Umbilical cord (tissue), 2 donors: Measurements from ENCODE around the gene NFE2L2. TPM values are rescaled to one million over a fixed set of nuclear protein-coding genes. Genes with fewer than 3 reads are reported as not detected.
"Not testable (repeated sequence)": the region's sequence is repeated elsewhere in the genome, so short reads cannot be mapped to it uniquely, and the experiment has no call there.

Experiments used
- DNase-seq: peaks from one replicate; pipeline ENCODE4 v3.0.0-alpha.2; 2015; ENCODE audit warnings: low spot score
- total RNA-seq: library from RNA; depleted of rRNA; stranded (reverse); fragments of >200 nt; gene quantifications from one replicate; pipeline ENCODE4 v1.2.3, GENCODE V29; 2014; ENCODE audit warnings: low replicate concordance; ENCODE audit not compliant: insufficient read depth

Gene NFE2L2
- total RNA-seq: 57.8 TPM

DNA sequence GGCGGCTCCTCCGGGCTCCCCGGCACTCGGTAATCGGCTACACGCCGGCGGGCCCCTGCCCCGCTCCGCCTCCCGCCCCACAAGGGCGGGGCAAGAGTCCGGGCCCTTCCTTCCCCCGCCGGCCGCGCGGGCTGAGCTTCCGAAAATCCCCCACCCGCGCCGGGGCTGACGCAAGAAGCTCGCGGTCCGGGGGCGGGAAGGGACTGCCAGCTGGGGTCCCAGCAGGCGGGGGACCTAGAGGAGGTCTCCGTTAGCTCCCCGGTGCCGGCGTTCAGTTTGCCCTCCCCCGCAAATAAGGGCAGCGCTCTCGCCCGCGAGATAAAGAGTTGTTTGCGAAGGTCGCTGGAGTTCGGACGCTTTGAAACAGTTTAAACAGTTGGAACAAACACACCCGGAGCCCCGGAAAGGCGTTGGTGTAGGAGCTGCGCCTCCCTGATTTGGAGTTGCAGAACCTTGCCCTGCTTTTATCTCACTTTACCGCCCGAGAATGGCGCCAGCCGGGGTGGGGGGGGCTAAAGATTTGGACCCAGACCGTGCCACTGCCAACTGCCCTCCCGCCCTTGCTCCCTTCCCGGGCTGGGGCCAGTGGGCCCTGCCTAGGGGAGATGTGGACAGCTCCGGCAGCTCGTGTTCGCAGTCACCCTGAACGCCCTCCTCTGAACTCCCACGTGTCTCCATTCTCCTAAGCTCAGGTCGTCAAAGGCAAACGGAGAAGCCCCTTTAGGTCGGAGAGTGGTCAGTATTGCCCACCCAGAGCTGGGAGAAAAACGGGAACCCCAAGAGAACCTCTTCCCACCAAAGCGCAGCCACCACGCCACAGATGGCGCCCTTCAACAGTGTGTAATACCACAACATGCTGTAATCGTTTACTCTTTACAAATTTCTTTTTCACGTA lies at the start of gene NFE2L2:
Gene NFE2L2, minus strand, starts transcription at position 35 of the 895 bp plus-strand sequence. CDS start 151 bp downstream, outside the sequence.
- peak; percentile 95 for DNase-seq

DNA sequence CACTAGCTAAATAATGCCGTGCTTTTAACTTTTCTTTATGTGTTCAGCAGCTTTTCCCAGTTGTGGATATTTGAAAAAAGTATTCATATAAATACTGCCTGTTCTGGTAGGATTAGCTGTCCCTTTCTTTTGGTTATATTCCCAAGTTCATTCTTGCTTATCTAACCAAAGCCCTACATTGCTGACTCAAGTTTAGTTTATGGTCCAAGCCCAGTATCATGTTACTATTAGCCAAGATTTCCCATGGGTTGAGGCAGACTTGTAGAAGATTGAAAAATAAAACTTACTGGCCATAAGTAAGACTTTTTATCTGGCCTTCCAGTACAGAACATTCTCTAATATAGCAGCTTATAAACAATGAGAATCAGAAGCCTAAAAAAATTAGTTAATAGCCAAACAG lies 49.7 kb upstream of the NFE2L2 start:
- peak; percentile 48 for DNase-seq

DNA sequence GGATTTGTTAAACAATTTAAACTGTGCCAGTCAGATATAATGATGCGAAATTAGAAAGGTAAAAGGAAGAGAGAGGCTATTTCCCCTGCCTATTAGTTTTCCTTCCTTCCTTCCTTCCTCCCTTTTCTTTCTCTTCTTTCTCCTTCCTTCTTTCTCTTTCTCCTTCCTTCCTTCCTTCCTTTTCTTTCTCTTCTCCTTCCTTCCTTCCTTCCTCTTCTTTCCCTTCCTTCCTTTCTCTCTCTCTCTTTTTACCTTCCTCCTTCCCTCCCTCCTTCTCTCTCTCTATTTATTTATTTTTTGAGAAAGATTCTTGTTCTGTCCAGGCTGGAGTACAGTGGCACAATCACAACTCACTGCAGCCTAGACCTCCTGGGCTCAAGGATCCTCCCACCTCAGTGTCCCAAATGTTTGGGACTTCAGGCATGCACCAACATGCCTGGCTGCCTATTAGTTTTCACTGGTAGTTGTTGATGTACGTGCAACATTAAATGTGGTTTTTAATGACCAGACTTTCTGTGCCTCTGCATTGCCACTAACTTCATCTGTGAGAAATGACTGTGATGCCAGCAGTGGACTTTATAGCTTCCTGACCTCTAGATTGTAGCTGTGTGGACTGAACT lies 48.7 kb upstream of the NFE2L2 start:
- DNase-seq: no peak

DNA sequence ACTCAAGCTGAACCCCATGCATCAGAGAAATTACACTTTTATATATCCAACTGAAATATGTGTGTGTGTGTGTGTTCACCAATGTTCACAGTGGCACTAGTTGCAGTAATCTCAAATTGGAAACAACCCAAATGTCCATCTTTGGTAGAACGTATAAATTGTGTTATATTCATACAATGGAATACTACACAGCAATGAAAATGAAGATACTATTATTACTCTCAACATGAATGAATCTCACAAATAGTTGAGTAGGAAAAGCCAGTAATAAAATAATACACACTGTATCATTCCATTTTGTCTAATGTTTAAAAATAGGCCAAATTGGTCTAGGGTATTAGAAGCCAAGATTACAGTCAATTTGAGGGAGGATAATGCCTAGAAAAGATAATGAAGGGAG lies 48.0 kb upstream of the NFE2L2 start:
- DNase-seq: no peak

DNA sequence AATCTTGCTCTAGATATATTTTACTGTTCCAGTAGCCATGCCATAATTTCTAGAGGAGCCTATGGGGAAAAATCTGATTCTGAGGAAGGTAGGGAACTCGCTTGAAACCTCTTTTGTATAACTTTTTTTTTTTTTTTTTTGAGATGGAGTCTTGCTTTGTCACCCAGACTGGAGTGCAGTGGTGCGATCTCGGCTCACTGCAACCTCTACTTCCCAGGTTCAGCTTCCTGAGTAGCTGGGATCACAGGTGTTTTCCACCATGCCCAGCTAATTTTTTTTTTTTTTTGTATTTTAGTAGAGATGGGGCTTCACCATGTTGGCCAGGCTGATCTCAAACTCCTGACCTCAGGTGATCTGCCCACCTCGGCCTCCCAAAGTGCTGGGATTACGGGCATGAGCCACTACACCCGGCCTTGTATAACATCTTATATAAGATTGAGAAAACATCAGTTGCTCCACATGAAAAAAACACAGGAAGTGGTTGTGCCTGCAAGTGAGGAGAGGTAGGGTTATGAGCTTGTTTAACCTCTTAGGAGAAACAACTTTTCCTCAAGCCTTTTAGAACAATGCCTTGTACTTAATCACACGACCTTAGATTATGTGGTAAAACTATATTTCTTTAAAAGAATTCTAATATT lies 45.3 kb upstream of the NFE2L2 start:
- DNase-seq: not testable (repeated sequence)

DNA sequence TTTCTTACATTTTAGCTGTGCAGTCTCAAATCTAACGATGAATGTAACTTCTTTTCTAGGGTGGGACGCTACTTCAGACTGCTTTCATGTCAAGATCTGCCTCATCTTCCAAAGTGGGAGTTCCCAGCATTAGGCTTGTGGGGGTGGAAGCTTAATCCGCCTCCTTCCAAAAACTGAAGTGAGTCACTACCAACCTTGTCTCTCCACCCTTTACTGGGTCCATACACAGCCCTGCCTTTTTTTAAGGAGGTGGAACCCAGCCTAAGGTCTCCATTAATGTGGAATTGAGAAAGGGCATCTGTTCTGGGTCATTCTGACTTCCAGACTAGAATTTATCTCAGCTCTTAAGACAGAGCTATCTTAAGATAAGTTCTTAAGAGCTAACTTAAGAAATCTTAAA lies 42.0 kb upstream of the NFE2L2 start:
- DNase-seq: peak; percentile 98

DNA sequence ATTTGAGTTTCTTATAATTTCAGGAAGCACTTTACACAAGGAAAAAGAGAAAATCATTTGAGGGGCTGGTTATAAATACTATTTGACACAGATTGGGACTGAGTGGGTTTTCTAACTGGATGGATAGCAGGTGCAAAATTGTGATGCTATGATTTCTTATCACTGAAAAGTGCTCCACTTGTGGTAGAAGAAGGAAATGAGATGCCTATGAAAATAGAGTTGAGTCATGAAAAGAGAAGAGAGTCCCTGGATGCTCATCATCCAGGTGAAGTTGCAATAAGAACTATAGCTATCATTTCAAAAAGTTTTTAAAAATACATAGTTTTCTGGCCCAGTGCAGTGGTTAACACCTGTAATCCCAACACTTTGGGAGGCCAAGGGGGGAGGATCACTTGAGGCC lies 39.4 kb upstream of the NFE2L2 start:
- DNase-seq: no peak

DNA sequence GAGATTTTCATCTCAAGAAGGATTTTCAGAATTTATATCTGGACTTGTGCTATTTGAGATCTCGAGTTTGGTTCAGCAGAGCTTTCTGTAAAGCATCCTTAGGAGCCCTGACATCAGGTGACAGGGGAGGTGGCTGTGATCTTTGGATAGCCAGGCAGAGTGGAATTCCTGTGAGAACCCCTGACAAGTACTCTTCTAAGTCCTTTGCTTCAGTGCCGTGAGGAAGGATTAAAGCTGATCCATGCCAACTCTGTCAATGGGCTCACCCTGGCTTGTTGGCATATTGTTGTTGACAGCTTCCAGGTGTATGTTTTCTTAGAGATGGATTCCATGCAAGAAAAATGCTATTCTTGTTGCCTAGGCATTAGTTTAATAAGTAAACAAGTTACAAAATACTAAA lies 38.0 kb upstream of the NFE2L2 start:
- no peak for DNase-seq

DNA sequence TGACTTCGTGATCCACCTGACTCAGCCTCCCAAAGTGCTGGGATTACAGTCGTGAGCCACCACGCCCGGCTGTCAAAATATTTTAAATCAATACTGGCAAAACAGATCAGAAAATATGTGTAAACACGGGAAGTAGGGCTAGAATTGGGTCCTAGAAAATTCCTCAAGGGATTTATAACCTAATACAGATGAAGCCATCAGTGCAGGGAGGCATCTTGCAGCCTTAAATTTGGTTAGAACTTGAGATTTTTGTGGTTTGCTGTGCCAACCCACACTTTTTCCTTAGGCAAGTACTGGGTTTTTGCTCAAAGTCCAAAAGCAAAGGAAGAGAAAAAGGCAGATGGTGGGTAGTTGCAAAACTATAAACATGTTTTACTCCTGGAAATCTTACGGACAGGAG lies 33.7 kb upstream of the NFE2L2 start:
- DNase-seq: no peak

DNA sequence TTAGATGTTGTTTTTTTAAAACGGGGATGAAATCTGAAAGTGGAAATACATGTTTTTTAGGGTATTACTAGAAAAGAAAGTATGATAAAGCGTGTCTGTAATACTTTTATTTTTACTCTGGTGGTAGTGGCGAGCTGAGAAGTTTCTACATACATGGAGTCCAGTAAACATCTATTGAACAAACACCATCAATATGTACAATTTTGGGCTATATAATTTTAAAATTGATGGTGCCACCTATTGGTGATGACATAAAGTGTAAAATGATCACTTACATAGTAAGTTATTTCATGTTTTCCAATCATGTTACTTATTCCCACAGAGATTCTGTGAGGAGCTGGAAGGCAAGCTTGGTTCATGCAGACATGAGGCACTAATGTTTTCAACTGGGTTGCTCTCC lies 31.5 kb upstream of the NFE2L2 start:
- peak; percentile 29 for DNase-seq

DNA sequence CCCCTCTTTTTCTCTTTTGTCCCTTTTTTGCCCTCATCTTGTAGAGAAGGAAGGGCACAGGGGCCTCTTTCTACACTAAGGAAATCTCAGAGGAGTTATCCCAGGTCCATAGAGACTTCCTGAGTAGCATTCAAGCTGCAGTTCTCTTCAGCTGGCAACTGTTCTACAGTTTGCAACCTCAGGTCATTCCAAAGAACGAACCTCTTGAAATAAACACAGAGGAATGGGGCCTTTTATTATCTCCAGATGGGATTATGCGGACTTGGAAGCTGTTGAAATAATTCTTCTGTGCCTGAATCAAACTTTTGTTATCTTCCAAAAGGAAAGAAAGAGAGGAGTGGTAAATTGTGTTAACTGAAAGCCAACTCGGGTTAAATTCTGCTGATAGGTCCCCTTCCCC lies 31.0 kb upstream of the NFE2L2 start:
- peak; percentile 80 for DNase-seq

DNA sequence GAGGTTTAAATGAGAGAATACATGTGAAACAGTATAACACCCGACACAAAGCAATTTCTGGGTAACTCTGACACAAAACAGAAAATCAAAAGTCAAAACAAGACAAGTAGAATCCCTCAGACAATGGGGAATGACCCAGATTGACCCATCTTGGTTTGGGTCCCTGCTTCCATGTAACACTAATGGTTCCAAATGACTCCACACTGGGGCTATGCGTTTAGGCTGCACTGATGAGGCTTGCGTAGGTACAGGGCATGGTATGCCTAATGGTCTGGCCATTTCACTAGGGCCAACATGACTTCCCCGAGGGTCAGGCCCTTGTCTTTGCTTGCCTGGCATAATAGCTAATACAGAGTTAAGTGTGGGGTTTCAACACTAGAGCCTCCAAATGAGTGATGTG lies 27.2 kb upstream of the NFE2L2 start:
- DNase-seq: no peak

DNA sequence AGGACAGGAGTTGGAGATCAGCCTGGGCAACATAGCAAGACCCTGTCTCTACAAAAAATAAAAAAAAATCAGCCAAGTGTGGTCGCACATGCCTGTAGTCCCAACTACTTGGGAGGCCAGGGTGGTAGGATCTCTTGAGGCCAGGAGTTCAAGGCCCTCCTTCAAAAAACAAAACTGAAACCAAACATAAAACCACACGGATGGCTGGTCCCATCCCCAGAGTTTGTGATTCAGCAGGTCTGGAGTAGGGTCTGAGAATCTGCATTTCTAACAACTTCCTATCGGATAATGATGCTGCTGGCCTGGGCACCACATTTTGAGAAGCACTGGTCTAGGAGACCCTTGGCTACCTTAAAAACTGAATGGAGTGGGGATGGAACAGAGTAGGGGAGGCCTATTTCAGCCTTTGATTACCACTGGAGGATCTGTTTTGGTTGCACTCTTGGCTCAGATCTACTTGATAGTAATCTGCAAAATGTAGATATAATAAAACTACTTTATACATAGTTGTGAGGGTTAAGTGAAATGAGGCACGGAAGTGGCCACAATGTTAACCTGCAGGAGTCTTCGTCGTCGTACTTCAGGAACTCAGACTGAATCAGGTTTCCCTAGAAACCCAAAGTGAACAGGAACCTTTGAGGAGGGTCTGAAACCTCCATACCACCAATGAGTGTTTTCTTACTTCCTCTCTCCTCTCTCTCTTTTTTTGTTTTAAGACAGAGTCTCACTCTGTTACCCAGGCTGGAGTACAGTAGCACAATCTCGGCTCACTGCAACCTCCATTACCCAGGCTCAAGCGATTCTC lies 25.5 kb upstream of the NFE2L2 start:
- DNase-seq: no peak

DNA sequence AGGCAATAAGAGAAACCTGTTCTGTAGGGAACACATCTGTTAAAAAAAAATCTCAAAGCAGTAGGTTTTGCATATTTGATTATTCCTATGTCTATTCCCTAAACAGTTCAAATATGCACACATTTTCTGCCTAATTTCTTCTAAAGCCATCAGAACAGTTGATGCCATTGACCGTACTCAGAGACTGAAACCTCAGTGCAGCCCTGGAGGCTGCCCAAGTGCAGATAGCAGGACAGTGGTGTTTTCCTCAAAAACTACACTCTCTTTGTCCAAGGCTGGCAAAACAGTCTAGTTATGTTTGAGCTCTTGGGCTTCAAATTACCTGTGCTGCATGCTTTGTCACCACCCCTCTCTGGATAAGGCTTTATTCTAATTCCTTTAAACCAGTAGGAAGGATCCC lies 23.3 kb upstream of the NFE2L2 start:
- DNase-seq: no peak

DNA sequence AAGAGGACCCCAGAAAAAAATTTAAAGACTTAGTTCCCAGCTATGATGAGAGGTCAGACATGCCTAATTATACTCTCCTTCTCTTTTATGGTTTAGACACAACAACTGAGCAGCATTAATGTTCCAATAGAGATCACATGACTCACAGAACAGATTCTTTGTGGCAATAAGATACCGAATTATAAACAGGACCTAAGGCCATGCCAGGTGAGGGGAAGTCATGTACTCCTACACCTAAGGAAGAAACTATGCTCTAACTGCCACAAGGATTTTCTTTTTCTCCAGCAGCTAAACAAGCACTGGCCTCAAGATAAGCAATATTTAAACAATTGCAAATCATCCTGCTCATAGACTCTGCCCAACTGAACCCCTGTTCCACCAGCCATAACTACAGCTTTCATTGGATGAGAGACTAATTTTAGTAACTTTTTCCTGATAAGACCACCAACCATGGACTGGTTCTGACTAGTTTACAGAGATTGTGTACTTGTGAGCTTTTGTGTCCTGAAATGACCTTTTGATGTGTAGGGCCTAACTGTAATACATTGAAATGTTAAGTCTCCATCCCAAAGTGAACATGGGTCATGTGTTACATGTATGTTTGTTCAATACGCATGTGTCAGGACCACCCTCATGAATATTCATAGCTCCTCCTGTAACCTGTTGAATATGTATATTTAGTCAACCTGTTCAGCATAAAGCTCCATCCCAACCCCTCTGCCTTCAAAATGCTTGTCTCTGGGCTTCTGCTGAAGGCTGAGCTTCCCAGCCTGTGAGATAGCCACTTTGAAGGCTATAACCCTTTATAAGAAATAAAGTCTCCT lies 21.6 kb upstream of the NFE2L2 start:
- DNase-seq: no peak

DNA sequence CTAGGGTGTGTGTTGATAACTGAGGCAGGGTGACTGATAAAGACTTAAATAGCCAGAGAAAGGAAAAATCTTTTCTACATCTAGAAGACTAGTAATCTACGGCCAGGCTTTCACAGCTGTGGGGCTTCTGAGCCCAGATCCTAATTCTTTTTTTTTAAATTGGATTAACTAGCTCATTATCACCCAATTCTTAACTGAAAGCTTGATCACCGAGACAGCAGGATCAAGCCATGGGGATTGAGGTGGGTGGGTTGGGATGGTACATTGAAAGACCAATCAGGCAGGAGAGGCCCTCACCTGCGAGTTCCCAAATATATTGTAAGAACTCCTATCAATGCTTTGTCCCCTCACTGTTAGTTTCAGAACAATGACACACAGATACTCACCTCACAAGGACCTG lies 20.0 kb upstream of the NFE2L2 start:
- no peak for DNase-seq

DNA sequence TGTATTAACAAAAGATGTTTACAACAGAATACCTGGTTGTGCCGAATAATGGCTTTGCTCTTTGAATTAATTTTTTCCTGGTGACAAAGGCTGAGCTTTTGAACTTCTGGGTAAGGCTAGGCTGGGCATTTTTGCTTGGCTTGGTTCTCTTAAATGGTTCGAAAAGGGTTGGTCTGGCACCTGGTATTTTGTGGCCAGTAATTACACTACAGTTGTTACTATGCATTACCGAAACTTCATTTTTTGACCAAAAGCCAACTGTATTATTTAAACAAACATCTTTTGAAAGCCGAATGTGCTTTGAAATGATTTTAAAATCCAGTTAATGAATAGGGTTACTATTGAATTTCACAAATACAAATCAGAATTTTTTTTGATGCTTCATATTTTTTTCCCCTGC lies 19.4 kb upstream of the NFE2L2 start:
- DNase-seq: no peak

DNA sequence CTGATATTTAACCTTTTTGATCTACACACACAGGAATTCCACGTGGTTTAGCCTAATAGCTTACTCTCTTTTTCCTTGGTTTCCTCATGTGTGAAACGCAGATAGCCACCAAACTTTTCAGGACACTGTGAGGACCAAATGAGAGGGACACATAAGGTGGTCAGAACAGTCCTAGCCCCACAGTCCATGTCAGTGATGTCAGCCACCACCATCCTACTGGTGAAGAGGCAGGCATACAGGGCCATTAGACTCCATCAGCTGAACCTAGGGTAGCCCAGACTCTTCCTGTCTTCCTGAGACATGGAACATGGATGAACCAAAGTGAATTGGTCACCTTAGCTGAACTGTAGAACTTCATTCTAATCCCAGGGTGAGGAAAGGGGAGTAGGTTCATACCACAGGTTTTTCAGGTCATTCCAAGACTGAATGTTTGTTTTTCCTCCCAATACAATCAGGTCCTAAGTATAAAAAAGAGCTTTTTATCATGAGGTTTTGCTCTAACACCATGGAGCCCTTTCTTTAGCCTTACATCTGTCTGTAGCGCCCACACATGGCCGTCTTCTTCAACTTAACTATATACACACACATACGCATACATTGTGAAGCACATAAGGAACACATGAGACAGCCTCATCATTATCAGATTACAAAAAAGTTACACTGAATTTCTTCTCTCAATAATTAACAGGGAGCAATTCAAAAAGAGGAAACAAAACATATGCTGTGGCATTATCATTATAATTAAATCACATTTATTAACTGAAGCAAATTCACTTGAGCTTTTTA lies 18.5 kb upstream of the NFE2L2 start:
- no peak for DNase-seq

DNA sequence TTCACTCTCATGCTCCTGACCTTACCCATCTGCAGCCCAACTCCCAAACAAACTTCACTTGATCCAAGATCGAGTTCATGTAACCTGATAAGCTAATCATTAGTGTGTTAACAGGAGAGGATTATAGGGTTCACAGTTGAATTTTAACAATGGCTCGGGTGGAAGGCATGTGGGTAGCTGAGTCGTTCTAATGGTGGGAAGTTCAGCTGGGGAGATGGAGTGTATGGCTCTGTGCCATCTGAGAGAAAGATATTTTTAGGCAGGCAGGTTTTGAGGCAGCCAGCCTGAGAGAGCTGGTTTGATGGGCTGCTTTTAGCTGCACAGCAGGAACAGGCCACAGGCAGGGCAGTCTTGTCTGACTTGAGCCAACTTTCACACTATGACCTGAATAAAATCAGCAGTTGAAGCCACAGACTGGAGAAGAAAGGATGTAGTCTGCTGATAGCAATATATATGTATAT lies 17.7 kb upstream of the NFE2L2 start:
- DNase-seq: peak; percentile 9
